Mesodermal cell (in vitro differentiated cells): Measurements from ENCODE around the gene LRRC38.
"Not testable (repeated sequence)": the region's sequence is repeated elsewhere in the genome, so short reads cannot be mapped to it uniquely, and the experiment has no call there.

Source experiments
- H3K27ac ChIP-seq: 2 replicates; pipeline ENCODE4 v1.7.0; 2013; ENCODE audit warnings: mild to moderate bottlenecking, low read depth, low read length, moderate library complexity; ENCODE audit not compliant: severe bottlenecking
- H3K36me3 ChIP-seq: 2 replicates; pipeline ENCODE4 v1.7.1; 2013; ENCODE audit warnings: mild to moderate bottlenecking, low read length, moderate library complexity; ENCODE audit not compliant: control insufficient read depth, insufficient read depth
- H3K4me1 ChIP-seq: one replicate; pipeline ENCODE4 v1.7.1; 2013; ENCODE audit warnings: mild to moderate bottlenecking, low read length; ENCODE audit not compliant: insufficient read depth, control insufficient read depth, poor library complexity, severe bottlenecking
- H3K4me3 ChIP-seq: 2 replicates; pipeline ENCODE4 v1.7.0; 2013; ENCODE audit warnings: low read length, control low read depth, mild to moderate bottlenecking; ENCODE audit not compliant: insufficient read depth, poor library complexity, severe bottlenecking; ENCODE audit errors: extremely low read depth
- H3K9me3 ChIP-seq: 2 replicates; pipeline ENCODE4 v1.7.1; 2013; ENCODE audit warnings: mild to moderate bottlenecking, low read length, moderate library complexity; ENCODE audit not compliant: control insufficient read depth
- WGBS, 2 experiments: methylation state at CpG; one replicate each; pipeline ENCODE4 v1.1.5; 2013; ENCODE audit warnings: missing lambda C conversion rate in 2 of 2; ENCODE audit not compliant: insufficient coverage in 2 of 2; 5-methylcytosine and 5-hydroxymethylcytosine counted together

LRRC38 gene

GRCh38 chr1:13465515-13465914 is 48.3 kb downstream of the LRRC38 start:
- Histone ChIP-seq H3K27ac (no peak overlapping the region), H3K4me1 (no peaks in the 10 kb centered on the region), H3K36me3 (no peaks in the 10 kb centered on the region), H3K9me3 (no peaks in the 10 kb centered on the region), H3K4me3 (no peak overlapping the region)
- 63% methylated on average over 1 of the region's 1 CpG; no CpG with 5 or more reads in 1 of the 2 experiments for WGBS, 2 experiments

DNA sequence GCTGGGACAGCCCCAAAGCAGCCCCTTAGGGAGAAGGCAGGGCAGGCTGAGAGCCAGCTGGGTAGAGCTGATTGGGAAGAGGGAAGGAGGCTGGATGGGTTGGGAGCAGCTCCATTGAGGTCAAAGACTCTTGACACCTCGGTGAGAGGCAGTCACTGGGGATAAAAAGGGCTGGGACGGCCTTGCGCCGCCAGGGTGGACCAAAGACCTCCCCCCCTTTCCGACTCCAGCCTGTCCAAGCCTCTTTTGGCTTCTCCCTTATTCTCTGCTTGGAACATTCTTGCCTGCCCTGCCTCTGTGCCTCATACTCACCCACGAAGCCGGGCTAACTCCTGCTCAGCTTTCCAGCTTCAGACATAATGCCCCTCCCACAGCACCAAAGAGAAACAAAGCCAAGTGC is 51.1 kb downstream of the LRRC38 start:
- no peak overlapping the region for H3K4me3 ChIP-seq
- no peaks in the 10 kb centered on the region for H3K36me3 ChIP-seq
- H3K4me1 ChIP-seq: no peaks in the 10 kb centered on the region
- WGBS, 2 experiments: 61 to 77% methylated on average over 6 to 7 of the region's 7 CpGs
- H3K27ac ChIP-seq: no peak overlapping the region
- no peaks in the 10 kb centered on the region for H3K9me3 ChIP-seq

- Histone ChIP-seq H3K27ac (no peak overlapping the region), H3K9me3 (no peaks in the 10 kb centered on the region), H3K36me3 (no peaks in the 10 kb centered on the region), H3K4me3 (no peak overlapping the region), H3K4me1 (no peaks in the 10 kb centered on the region)
- WGBS, 2 experiments: 78 to 100% methylated on average over 1 of the region's 2 CpGs
Observed at GRCh38 chr1:13461977-13462376, 51.8 kb downstream of the LRRC38 start.

- 67 to 81% methylated on average over 14 of the region's 15 CpGs for WGBS, 2 experiments
- H3K27ac ChIP-seq: no peak overlapping the region
- H3K36me3 ChIP-seq: no peaks in the 10 kb centered on the region
- no peaks in the 10 kb centered on the region for H3K9me3 ChIP-seq
- no peaks in the 10 kb centered on the region for H3K4me1 ChIP-seq
- no peak overlapping the region for H3K4me3 ChIP-seq
Observed at GRCh38 chr1:13456904-13457532, 56.8 kb downstream of the LRRC38 start.

- Histone ChIP-seq H3K9me3 (no peaks in the 10 kb centered on the region), H3K27ac (no peak overlapping the region), H3K4me3 (no peak overlapping the region), H3K36me3 (no peaks in the 10 kb centered on the region), H3K4me1 (no peaks in the 10 kb centered on the region)
- WGBS, 2 experiments: 65 to 69% methylated on average over 4 of the region's 6 CpGs
Observed at GRCh38 chr1:13451399-13451965, 62.3 kb downstream of the LRRC38 start.

- Histone ChIP-seq H3K27ac (no peak overlapping the region), H3K4me1 (no peaks in the 10 kb centered on the region), H3K4me3 (no peak overlapping the region), H3K36me3 (no peaks in the 10 kb centered on the region), H3K9me3 (no peaks in the 10 kb centered on the region)
- 65 to 69% methylated on average over 6 to 7 of the region's 7 CpGs for WGBS, 2 experiments
Observed at GRCh38 chr1:13450204-13450603, 63.6 kb downstream of the LRRC38 start.

GRCh38 chr1:13443335-13443979 is 70.3 kb downstream of the LRRC38 start:
- H3K27ac ChIP-seq: no peak overlapping the region

DNA sequence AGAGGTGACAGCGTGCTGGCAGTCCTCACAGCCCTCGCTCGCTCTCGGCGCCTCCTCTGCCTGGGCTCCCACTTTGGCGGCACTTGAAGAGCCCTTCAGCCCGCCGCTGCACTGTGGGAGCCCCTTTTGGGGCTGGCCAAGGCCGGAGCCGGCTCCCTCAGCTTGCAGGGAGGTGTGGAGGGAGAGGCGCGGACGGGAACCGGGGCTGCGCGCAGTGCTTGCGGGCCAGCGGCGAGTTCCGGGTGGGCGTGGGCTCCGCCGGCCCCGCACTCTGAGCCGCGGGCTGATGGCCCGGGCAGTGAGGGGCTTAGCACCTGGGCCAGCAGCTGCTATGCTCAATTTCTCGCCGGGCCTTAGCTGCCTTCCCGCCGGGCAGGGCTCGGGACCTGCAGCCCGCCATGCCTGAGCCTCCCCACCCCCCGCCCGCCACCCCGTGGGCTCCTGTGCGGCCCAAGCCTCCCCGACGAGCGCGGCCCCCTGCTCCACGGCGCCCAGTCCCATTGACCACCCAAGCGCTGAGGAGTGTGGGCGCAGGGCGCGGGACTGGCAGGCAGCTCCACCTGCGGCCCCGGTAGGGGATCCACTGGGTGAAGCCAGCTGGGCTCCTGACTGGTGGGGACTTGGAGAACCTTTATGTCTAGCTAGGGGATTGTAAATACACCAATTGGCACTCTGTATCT is 74.6 kb downstream of the LRRC38 start:
- not testable (repeated sequence) for H3K27ac ChIP-seq, H3K4me1 ChIP-seq, H3K36me3 ChIP-seq, H3K4me3 ChIP-seq
- H3K9me3 ChIP-seq: peaks cover 20% of the 10 kb centered on the region
- 89 to 92% methylated on average over 35 to 39 of the region's 49 CpGs for WGBS, 2 experiments

More at GRCh38 chr1:13443335-13443979, 70.3 kb downstream of the LRRC38 start:
- WGBS, 2 experiments: 35 to 50% methylated on average over 2 to 4 of the region's 10 CpGs
- no peaks in the 10 kb centered on the region for H3K36me3 ChIP-seq
- peaks cover 6% of the 10 kb centered on the region for H3K9me3 ChIP-seq
- H3K4me1 ChIP-seq: no peaks in the 10 kb centered on the region
- no peak overlapping the region for H3K4me3 ChIP-seq

DNA sequence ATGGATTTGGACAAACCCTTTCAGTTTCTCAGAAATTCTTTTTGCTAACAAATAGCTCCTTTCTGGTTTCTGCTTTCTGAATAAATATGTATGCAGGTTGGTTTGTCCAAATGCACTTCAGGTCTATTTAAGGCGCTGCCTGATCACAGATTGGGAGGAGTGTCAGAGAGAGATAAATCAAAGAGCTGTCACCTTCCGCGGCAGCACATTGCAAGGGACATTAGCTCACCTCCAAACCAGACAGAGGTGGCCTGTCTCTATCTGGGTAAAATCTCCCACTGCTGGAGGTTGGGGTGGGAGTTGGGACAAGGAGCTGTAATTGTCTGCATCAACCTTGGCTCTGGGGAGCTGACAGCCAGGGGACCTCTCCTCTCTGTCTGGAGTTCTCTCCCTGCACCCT is 78.3 kb downstream of the LRRC38 start:
- Histone ChIP-seq H3K4me3 (no peak overlapping the region), H3K36me3 (no peaks in the 10 kb centered on the region), H3K4me1 (no peaks in the 10 kb centered on the region), H3K27ac (no peak overlapping the region), H3K9me3 (peaks cover 27% of the 10 kb centered on the region)
- WGBS, 2 experiments: 60 to 87% methylated on average over 1 to 3 of the region's 3 CpGs

DNA sequence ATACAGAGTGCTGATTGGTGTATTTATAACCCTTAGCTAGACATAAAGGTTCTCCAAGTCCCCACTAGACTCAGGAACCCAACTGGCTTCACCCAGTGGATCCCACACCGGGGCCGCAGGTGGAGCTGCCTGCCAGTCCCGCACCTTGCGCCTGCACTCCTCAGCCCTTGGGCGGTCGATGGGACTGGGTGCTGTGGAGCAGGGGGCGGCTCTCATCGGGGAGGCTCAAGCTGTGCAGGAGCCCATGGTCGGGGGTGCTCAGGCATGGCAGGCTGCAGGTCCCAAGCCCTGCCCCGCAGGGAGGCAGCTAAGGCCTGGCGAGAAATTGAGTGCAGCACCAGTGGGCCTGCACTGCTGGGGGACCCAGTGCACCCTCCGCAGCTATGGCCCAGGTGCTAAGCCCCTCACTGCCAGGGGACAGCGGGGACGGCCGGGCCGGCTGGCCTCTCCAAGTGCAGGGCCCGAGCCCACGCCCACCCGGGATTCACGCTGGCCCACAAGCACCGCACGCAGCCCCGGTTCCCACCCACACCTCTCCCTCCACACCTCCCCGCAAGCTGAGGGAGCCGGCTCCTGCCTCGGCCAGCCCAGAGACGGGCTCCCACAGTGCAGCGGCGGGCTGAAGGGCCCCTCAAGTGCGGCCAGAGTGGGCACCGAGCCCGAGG is 80.0 kb downstream of the LRRC38 start:
- not testable (repeated sequence) for H3K36me3 ChIP-seq, H3K4me3 ChIP-seq, H3K4me1 ChIP-seq, H3K27ac ChIP-seq
- 84 to 85% methylated on average over 17 to 31 of the region's 32 CpGs for WGBS, 2 experiments
- H3K9me3 ChIP-seq: peaks cover 36% of the 10 kb centered on the region
